SH-SY5Y (cell line): ENCODE data around the gene SERTAD2.

Source experiments
- GATA2 ChIP-seq: IDR thresholded peaks from 2 replicates; pipeline ENCODE4 v1.6.1; 2011; ENCODE audit warnings: mild to moderate bottlenecking, low read depth, low read length
- GATA3 ChIP-seq: IDR thresholded peaks from 2 replicates; pipeline ENCODE4 v1.6.1; 2011; ENCODE audit warnings: low read depth, mild to moderate bottlenecking, low read length, moderate library complexity

DNA sequence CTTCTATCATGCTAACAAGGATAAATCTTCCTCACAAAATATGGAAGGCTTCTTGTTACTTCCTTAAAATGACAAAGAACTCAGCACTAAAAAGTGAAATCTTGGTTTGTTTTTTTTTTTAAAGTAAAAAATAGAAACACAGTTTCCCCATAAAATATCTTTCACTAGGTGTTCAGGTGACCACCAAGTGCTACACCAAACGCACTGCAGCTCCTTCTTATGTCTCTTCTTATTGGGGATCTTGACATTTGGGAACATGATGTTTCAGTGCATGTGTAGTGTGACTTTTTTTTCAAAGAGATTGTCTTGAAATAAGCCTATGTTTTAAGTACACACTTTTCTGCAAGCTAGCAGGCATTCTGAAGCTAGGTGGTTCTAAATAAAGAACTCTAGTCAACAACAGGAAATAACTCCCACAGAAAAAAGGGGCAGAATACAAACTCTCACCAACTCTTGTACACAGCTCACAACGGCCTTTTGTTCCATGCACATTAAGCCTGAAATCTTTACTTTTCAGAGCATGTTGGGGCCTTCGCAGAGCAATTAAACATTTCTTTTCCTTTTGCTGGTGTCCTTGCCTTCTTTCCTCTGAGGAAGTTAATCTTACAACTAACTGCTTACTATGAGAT lies 13.2 kb upstream of the SERTAD2 start:
- no peak for TF ChIP-seq GATA2
- TF ChIP-seq GATA3: no peak
